Left lobe of liver (tissue), 2 donors: ENCODE measurements around the gene STX10. TPM values are rescaled to one million over a fixed set of nuclear protein-coding genes. Genes with fewer than 3 reads are reported as not detected.

Source experiments
- ATAC-seq: fragments of 200-7000 bp; cut with Tn5 transposase; one replicate; pipeline ENCODE4 v1.9.1; 2020; ENCODE audit warnings: mild to moderate bottlenecking, moderate library complexity
- DNase-seq: peaks from one replicate; pipeline ENCODE4 v3.0.0-alpha.2; 2020; ENCODE audit warnings: low spot score
- total RNA-seq: library from RNA; stranded (reverse); gene quantifications from one replicate; pipeline ENCODE4 v1.2.1, GENCODE V29; 2021
- donor health status: DM: no; HTN: no; CAD: no; lungs with moderate emphysema.
- donor health status: DM: no; HTN: yes; CAD: no.

Gene STX10
- total RNA-seq, 1 donor from 2014 or later: 22.7 TPM

- ATAC-seq (no peak), DNase-seq (no peak)
Observed at GRCh38 chr19:13165162-13165997, 15.2 kb upstream of the STX10 start.

GRCh38 chr19:13164343-13165161 lies 14.4 kb upstream of the STX10 start:
- no peak for ATAC-seq
- peak; percentile 58 for DNase-seq

GRCh38 chr19:13163609-13164342 lies 13.6 kb upstream of the STX10 start:
- peak; percentile 65 for DNase-seq
- no peak for ATAC-seq

- ATAC-seq: peak; percentile 87
- DNase-seq: peak; percentile 100
Observed at GRCh38 chr19:13162724-13163608, 12.8 kb upstream of the STX10 start.

- DNase-seq: no peak
Observed at GRCh38 chr19:13160557-13160956, 10.4 kb upstream of the STX10 start.

GRCh38 chr19:13159713-13160112 lies 9.5 kb upstream of the STX10 start:
- ATAC-seq (no peak), DNase-seq (no peak)

More at GRCh38 chr19:13160557-13160956, 10.4 kb upstream of the STX10 start:
- ATAC-seq: no peak

GRCh38 chr19:13155472-13156359 lies 5.5 kb upstream of the STX10 start:
- ATAC-seq (peak; percentile 53), DNase-seq (peak; percentile 94)

GRCh38 chr19:13154911-13155471 lies 4.8 kb upstream of the STX10 start:
- DNase-seq: peak; percentile 79
- ATAC-seq: no peak

GRCh38 chr19:13154241-13154778 lies 4.1 kb upstream of the STX10 start:
- ATAC-seq (peak; percentile 30), DNase-seq (peak; percentile 96)

- no peak for ATAC-seq
- peak; percentile 63 for DNase-seq
Observed at GRCh38 chr19:13153569-13154240, 3.5 kb upstream of the STX10 start.

GRCh38 chr19:13152974-13153568 lies 2.9 kb upstream of the STX10 start:
- ATAC-seq: peak; percentile 36

GRCh38 chr19:13152356-13152973 lies 2.3 kb upstream of the STX10 start:
- DNase-seq (no peak), ATAC-seq (peak; percentile 0)

More at GRCh38 chr19:13152974-13153568, 2.9 kb upstream of the STX10 start:
- peak; percentile 99 for DNase-seq

- ATAC-seq (peak; percentile 52), DNase-seq (peak; percentile 98)
Observed at GRCh38 chr19:13151605-13152355, 1.6 kb upstream of the STX10 start.

- DNase-seq (peak; percentile 70), ATAC-seq (no peak)
Observed at GRCh38 chr19:13150931-13151604, 893 bp upstream of the STX10 start.

- peak; percentile 3 for ATAC-seq
Observed at GRCh38 chr19:13149628-13150186, 468 bp downstream of the STX10 start.

More at GRCh38 chr19:13149628-13150186, 468 bp downstream of the STX10 start:
- peak; percentile 72 for DNase-seq
